GM21786 (cell line): Measurements from ENCODE around the gene VSX2.

Source experiments
- ATAC-seq: cut with Tn5 transposase; IDR thresholded peaks from one replicate; pipeline ENCODE4 v1.9.1; 2021; ENCODE audit not compliant: unreplicated experiment

The VSX2 gene

DNA sequence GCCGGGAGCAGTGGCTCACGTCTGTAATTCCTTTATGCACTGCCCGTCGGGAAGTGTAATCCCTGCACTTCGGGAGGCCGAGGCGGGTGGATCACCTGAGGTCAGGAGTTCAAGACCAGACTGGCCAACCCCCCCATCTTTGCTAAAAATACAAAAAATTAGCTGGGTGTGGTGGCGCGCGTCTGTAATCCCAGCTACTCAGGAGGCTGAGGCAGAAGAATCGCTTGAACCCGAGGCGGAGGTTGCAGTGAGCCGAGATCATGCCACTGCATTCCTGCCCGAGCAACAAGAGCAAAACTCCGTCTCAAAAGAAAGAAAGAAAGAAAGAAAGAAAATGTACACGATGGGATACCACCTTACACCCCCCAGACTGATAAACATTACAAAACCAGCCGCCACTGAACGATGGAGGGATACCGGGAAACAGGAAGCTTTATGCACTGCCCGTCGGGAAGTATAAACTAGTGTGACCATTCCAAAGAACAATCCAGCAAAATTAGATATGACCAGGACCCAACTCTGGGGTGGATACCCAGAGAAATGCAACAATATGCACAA lies 62.4 kb downstream of the VSX2 start:
- no peak for ATAC-seq

DNA sequence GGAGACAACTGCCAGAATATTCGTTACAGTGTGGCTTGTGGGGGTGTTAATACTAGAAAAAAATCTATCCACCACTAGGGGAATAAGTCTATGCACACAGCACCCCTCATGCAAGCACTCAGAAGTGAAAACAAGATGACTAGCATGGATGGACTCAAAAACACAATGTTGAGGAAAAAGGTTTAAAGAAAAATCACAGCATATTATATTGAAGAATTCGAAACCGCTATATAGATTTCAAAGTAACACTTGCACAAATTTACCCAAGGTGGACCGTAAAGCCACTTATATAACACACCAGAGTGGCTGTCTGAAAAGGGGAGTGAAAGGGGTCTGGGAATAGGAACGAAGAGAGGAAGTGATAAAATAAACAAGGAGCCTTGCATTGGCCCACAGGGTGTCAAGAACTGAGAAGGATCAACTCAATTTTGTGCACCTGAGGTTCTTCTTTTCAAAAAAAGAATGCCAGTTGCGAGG lies 62.9 kb downstream of the VSX2 start:
- ATAC-seq: peak; percentile 15

DNA sequence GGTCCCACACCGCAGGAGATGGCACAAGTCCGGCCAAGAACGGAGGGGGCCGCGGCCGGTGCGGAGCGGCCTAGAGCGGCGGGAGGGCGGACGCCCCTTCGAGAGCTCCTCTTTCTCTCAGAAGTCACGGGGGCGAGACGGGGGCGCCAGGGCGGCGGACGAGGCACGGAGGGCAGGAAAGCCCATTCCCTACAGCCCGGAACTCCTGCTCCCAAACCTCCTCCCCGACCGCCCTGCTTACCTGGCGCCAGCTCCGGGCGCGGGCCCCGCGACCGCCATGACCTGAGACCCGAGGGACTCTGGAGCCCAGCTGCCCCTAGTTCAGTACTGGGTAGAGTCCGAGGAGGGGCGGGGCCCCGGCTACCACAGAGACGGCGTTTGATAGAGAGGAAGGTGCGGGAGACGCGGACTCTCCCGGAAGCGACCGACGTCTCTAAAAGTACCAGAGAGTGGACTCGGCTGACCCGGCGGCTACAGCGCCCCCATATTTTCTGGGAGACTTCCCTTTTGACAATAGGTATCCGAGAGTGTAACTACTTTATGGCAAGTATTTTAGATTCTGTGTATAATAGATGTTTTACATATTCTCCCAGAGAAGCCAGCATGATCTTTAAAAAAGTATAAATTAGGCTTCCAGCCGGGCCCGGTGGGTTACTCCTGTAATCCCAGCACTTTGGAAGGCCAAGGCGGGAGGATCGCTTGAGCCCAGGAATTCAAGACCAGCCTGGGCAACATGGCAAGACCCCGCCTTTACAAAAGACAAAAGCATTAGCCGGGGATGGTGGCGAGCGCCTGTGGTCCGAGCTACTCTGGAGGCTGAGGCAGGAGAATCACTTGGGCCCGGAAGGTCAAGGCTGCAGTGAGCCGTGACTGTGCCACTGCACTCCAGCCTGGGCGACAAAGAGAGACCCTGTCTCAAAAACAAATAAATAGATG lies 63.7 kb downstream of the VSX2 start, which contains the start of gene ABCD4:
ABCD4 (minus strand) TSS at position 301 of the 936 bp plus-strand sequence; CDS start at position 279, 22 bp downstream.
- peak; percentile 96 for ATAC-seq

DNA sequence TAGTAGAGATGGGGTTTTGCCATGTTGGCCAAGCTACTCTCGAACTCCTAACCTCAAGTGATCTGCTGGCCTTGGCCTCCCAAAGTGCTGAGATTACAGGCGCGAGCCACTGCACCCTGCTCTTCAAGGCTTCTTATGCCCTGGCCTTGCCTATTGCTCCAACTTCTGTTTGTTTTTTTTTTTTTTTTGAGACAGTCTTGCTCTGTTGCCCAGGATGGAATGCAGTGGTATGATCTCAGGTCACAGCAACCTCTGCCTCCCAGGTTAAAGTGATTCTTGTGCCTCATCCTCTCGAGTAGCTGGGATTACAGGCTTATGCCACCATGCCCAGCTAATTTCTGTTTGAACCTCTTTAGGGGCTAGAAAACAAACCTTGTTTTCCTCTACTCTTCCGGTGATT lies 69.4 kb downstream of the VSX2 start:
- no peak for ATAC-seq

DNA sequence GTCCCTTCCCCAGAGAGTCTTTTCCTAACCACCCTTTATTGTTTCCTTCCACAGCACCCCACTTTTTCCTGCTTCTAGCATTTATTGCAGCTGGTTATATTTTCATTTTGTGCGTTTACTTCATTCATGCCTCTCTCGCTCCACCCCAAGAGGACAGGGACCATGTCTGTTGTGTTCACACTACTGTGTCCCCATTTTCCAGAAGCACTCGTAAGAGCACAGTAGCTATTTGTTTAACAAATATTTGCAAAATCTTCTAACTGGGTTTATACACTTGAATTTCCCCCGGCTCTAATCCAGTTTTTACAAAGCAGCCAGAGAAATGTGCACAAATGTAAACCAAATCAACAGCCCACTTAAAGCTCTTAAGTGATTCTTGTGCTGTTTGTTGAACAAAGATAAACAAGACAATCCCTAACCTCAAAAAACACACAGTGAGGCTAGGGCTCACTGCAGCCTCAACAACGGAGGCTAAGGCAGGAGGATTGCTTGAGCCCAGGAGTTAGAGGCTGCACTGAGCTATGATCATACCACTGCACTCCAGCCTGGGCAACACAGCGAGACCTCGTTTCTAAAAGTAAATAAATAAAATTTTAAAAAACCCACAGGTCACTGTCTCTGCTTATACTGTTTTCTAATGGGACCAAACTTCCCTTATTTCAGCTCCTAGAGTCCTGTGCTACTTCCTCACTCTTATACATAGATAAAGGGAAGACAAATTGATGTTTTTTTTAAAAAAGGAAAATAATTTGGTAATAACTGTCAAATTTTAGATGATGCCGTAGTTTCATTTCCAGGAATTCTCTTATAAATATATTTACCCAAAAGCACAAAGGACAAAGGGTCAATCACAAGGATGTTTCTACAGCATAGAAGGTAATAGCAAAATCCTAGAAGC lies 70.1 kb downstream of the VSX2 start:
- no peak for ATAC-seq

DNA sequence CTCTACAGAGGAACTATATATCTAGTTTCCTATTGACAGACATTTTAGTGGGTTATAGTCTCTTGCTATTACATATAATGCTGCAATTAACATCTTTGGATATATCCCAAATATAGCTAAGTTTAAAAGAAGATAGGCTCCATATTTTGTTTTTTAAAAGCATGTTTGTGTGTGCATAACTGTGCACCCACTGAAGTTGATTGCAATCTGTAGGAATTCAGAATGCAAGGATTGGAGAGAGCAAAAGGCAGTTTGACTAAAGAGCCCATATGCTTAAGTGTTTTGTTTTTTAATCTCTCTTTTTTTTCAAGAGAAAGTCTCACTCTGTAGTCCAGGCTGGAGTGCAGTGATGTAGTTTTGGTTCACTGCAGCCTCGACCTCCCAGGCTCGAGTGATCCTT lies 72.9 kb downstream of the VSX2 start:
- no peak for ATAC-seq
